GM12864 (cell line): ENCODE measurements around the gene VTI1A.
"Not testable (repeated sequence)": the region's sequence is repeated elsewhere in the genome, so short reads cannot be mapped to it uniquely, and the experiment has no call there.

Experiments
- DNase-seq: peaks from one replicate; pipeline ENCODE4 v3.0.0-alpha.2; 2011; ENCODE audit warnings: low read depth
- H3K4me3 ChIP-seq: 2 replicates; pipeline ENCODE4 v1.5.1; 2011; ENCODE audit warnings: mild to moderate bottlenecking, low read depth, low read length, control low read depth
- TF ChIP-seq, protein P1 (sequence below): IDR thresholded peaks from 2 replicates; pipeline ENCODE4 v1.5.1; 2011; ENCODE audit warnings: low read depth, mild to moderate bottlenecking, moderate library complexity, low read length, control low read depth, inconsistent platforms; ENCODE audit errors: missing control alignments

Gene VTI1A

DNA sequence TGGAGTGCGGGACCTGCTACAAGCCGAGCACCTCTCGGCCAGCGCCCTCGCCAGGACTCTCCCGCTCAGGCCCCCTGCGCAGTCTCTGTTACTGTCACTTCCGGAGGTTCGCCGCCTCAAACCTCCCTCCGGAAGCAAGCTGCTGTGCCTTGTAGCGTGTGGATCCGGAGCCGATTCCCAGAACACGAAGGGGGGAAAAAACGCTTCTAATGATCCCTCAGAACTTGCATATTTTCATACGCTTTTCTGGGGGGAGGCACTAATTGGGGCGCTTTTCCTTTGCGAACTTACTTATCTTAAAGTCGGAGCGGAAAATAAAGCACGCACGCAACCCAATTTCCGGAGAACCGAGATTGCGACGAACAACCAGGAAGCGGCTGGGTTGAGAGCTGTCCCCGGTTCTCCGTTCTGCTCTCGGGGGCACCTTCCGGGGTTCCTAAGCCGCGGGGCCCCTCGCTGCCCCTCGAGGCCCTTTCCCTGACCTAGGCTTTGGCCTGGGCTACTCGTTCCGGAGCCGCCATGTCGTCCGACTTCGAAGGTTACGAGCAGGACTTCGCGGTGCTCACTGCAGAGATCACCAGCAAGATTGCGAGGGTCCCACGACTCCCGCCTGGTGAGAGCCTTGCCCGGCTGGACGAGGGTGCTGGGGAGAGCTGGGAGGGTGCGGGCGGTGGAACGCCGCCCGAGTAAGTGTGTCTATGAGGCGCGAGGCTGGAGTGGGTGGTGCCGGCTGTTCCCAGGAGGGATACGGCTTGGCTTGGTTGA lies at the start of gene VTI1A, which contains the start of gene ZDHHC6:
Gene VTI1A, plus strand, starts transcription at position 361 of the 765 bp plus-strand sequence. Its CDS starts 159 bp downstream, at position 520.
Gene ZDHHC6, minus strand, starts transcription at position 60 of the 765 bp plus-strand sequence. CDS start 1,478 bp downstream, outside the sequence.
- TF ChIP-seq, protein P1, sequence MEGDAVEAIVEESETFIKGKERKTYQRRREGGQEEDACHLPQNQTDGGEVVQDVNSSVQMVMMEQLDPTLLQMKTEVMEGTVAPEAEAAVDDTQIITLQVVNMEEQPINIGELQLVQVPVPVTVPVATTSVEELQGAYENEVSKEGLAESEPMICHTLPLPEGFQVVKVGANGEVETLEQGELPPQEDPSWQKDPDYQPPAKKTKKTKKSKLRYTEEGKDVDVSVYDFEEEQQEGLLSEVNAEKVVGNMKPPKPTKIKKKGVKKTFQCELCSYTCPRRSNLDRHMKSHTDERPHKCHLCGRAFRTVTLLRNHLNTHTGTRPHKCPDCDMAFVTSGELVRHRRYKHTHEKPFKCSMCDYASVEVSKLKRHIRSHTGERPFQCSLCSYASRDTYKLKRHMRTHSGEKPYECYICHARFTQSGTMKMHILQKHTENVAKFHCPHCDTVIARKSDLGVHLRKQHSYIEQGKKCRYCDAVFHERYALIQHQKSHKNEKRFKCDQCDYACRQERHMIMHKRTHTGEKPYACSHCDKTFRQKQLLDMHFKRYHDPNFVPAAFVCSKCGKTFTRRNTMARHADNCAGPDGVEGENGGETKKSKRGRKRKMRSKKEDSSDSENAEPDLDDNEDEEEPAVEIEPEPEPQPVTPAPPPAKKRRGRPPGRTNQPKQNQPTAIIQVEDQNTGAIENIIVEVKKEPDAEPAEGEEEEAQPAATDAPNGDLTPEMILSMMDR = peak; percentile 35
- H3K4me3 ChIP-seq = peak within 1 kb of the TSS; percentile 95
- peak; percentile 59 for DNase-seq

DNA sequence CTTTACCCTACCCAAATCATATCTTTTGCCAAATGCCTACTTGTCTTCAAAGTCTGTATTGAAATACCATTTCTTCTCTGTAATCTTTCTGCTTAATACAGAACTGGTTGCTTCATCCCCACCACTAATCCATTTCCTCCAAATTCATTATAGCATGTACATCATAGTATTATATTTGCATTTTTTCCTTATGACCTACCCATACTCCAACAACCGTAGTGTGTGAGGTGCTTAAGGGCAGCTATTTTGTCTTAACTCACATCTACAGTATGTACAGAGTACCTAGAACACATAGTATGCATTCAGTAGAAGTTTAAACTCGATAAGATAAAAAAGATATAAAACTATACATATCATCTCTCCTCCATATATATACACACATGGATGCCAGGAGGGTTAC lies 49.4 kb upstream of the VTI1A start:
- no peak for DNase-seq
- TF ChIP-seq, protein P1 = no peak
- H3K4me3 ChIP-seq = no peak overlapping the region

DNA sequence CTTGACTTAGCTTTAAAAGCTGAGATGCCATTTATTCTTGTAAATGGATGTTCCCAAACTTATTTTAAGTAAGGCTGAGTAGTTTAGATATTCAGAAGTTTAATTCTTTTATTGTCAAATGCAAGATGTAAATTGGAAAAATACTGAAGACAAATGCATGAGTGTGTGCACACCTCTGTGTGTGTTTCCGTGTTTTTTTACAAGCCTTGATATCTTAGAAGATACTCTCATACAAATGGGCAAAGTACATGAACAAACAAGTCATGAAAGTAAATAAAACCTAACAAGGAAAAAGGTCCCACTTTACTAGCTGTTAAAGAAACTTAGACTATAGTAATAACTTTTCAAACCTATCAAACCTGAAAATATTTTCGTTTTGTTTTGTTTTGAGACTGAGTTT lies 44.1 kb upstream of the VTI1A start:
- DNase-seq = no peak
- TF ChIP-seq, protein P1 = no peak
- H3K4me3 ChIP-seq = no peak overlapping the region

DNA sequence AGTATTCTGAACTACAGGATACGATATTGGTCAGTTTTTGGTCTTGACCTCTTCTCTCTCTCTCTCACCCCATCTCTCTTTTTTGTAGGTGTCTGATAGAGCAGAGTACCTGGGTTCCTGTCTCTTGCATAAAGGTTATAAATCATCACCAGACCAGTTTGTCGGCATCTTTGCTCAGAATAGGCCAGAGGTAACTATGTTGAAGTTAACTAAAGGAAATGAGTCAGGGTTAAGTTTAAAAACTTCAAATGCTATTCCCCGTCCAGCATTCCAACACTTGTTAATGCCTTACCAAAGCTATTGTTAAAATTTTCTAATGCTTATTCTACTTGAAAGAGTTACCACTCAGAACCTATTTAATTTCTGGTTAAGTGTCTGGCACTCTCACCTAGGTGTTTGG lies 42.4 kb upstream of the VTI1A start:
- H3K4me3 ChIP-seq = no peak overlapping the region
- no peak for DNase-seq
- TF ChIP-seq, protein P1 = no peak

DNA sequence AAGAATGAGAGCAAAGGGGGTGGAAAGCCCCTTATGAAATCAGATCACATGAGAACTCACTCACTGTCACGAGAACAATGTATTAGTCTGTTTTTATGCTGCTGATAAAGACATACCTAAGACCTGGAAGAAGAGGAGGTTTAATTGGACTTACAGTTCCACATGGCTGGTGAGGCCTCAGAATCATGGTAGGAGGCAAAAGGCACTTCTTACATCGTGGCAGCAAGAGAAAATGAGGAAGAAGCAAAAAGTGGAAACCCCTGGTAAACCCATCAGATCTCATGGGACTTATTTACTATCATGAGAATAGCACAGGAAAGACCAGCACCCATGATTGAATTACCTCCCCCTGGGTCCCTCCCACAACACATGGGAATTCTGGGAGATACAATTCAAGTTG lies 40.2 kb upstream of the VTI1A start:
- not testable (repeated sequence) for H3K4me3 ChIP-seq, DNase-seq

DNA sequence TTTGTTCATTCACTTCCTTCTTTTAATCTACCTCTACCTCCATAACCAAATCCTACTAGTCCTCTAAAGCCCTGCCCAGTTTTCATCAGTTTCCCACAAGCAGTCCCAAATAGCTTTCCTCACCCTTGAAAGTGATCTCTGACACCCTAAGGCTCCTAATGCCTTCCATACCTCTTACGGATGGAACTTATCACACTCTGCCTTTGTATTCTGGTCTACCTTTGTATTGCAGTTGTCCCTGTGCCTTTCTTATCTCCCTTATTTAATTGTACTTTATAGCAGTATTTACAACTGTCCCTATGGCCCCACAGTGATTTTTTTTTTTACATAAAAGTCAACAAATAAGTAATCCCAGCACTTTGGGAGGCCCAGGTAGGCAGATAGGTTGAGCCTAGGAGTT lies 39.3 kb upstream of the VTI1A start:
- H3K4me3 ChIP-seq = no peak overlapping the region
- no peak for DNase-seq
- TF ChIP-seq, protein P1 = no peak

DNA sequence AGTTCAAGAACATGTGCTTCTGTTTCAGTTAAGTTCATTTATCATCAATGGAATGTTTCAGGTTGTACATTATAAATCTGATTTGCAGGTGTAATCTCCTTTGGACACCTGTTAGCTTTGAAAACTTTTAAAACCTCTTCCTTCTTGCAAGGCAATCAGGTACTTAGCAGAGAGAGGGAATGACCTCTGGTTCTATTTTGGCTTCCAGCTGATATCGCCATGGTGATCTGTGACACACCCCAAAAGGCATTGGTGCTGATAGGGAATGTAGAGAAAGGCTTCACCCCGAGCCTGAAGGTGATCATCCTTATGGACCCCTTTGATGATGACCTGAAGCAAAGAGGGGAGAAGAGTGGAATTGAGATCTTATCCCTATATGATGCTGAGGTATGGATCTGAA lies 37.7 kb upstream of the VTI1A start:
- TF ChIP-seq, protein P1 = no peak
- no peak for DNase-seq
- no peak overlapping the region for H3K4me3 ChIP-seq
